A673 (cell line): Measurements from ENCODE around the gene PIP4K2A. TPM values are rescaled to one million over a fixed set of nuclear protein-coding genes. Genes with fewer than 3 reads are reported as not detected.

Source experiments
- BruUV-seq: library from RNA; stranded (reverse); fragments of 400-500 nt; replicated peaks from 2 replicates; lab custom pipeline; 2021; lab: Mats Ljungman, UMichigan
- CTCF ChIA-PET: fragments of 300-600 bp; sonication (Branson Sonifier 250); formaldehyde crosslinking; loops from one replicate; lab custom pipeline; 2022; ENCODE audit warnings: antibody characterized with exemption; lab: Charles Lee
- POLR2A ChIA-PET: fragments of 300-600 bp; sonication (Branson Sonifier 250); formaldehyde crosslinking; loops from one replicate; lab custom pipeline; 2022; ENCODE audit warnings: antibody characterized with exemption; ENCODE audit not compliant: low non-redundant PET; lab: Charles Lee
- DNase-seq: peaks from one replicate; pipeline ENCODE4 v3.0.0-alpha.2; 2015; ENCODE audit warnings: low spot score
- H3K27ac ChIP-seq: fragments of 200-600 bp; sonication (generic); 2 replicates; pipeline ENCODE4 v1.5.1; 2016; ENCODE audit warnings: mixed run types, low read depth, mild to moderate bottlenecking, mixed read lengths, antibody characterized with exemption, low read length; ENCODE audit not compliant: poor library complexity, severe bottlenecking
- H3K27me3 ChIP-seq: fragments of 200-600 bp; sonication (generic); replicated peaks from 2 replicates; pipeline ENCODE4 v1.6.1; 2017; ENCODE audit warnings: mixed run types, low read depth, mild to moderate bottlenecking, mixed read lengths, antibody characterized with exemption, low read length; ENCODE audit not compliant: insufficient read depth, poor library complexity
- H3K36me3 ChIP-seq: fragments of 200-600 bp; sonication (generic); 2 replicates; pipeline ENCODE4 v1.6.1; 2016; ENCODE audit warnings: mixed run types, mild to moderate bottlenecking, mixed read lengths, antibody characterized with exemption, low read length; ENCODE audit not compliant: insufficient read depth, poor library complexity, severe bottlenecking
- H3K4me1 ChIP-seq: fragments of 200-600 bp; sonication (generic); 2 replicates; pipeline ENCODE4 v1.6.1; 2017; ENCODE audit warnings: mixed run types, mild to moderate bottlenecking, mixed read lengths, antibody characterized with exemption, low read length; ENCODE audit not compliant: insufficient read depth, poor library complexity, severe bottlenecking
- H3K4me3 ChIP-seq: fragments of 200-600 bp; sonication (generic); 2 replicates; pipeline ENCODE4 v1.5.1; 2016; ENCODE audit warnings: low read depth, mixed run types, mild to moderate bottlenecking, mixed read lengths, low read length; ENCODE audit not compliant: poor library complexity, severe bottlenecking
- H3K9me3 ChIP-seq: fragments of 200-600 bp; sonication (generic); 2 replicates; pipeline ENCODE4 v1.6.1; 2016; ENCODE audit warnings: mixed run types, low read depth, mild to moderate bottlenecking, mixed read lengths, antibody characterized with exemption, low read length; ENCODE audit not compliant: poor library complexity, severe bottlenecking
- EZH2 ChIP-seq: fragments of 200-600 bp; sonication (generic); IDR thresholded peaks from 2 replicates; pipeline ENCODE4 v1.6.1; 2017; ENCODE audit warnings: borderline replicate concordance, low read depth, mild to moderate bottlenecking, mixed read lengths, antibody characterized with exemption, low read length; ENCODE audit not compliant: poor library complexity, severe bottlenecking
- intact Hi-C: fragments of 100-400 bp; cut with micrococcal nuclease; formaldehyde crosslinking; loops from one replicate; pipeline ENCODE4 v1.10.0; 2022; ENCODE audit not compliant: unreplicated experiment
- total RNA-seq: library from RNA; stranded (reverse); gene quantifications from 2 replicates; pipeline ENCODE4 v1.2.3, GENCODE V29; 2021
- TF ChIP-seq, protein P1 (sequence below): fragments of 300-800, 200-600 bp; sonication (generic); conservative IDR thresholded peaks from 2 replicates; pipeline ENCODE4 v1.5.1; 2017; ENCODE audit warnings: low read depth, mild to moderate bottlenecking, antibody characterized with exemption, low read length, moderate library complexity, mixed read lengths

PIP4K2A gene
- total RNA-seq, 1 experiment from 2014 or later: 19.8 TPM

DNA sequence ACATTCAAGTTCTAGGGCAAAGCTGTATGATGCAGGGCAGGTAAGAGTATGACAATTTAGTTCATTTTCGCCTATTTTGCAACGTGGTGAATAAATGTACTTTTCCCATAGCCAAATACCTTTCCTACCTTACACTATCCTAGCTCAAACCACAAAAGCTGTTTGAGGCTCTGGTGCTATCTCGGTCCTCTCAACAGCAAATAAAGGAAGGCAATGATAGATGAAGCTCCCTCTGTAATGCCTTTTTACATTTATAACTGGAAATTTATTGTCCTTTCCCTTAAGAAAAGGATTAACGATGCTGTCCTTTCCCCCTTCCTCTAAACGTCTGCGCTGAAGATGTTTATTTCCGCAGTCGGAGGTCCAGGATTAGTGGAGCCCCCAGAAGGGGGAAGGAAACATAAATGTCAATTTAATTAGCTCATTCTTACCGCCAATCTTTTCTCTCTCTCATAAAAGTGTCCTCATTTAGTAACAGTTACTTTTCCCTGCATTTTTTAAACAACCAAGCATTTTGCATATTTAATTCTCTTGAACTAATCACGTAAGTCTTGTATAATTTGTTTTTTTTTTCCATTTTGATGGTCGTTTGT, 114.6 kb downstream of the PIP4K2A start:
- ChIA-PET POLR2A (interaction anchor here (1.1 kb wide), 1 partner anchor 17 kb away, joined by 5 read pairs; no protein-coding TSS in a partner anchor), CTCF (interaction anchor here (0.6 to 1.0 kb wide), 2 partner anchors 10 to 1103 kb away, joined by 3 to 8 read pairs; no protein-coding TSS in a partner anchor)
- TF ChIP-seq, protein P1, sequence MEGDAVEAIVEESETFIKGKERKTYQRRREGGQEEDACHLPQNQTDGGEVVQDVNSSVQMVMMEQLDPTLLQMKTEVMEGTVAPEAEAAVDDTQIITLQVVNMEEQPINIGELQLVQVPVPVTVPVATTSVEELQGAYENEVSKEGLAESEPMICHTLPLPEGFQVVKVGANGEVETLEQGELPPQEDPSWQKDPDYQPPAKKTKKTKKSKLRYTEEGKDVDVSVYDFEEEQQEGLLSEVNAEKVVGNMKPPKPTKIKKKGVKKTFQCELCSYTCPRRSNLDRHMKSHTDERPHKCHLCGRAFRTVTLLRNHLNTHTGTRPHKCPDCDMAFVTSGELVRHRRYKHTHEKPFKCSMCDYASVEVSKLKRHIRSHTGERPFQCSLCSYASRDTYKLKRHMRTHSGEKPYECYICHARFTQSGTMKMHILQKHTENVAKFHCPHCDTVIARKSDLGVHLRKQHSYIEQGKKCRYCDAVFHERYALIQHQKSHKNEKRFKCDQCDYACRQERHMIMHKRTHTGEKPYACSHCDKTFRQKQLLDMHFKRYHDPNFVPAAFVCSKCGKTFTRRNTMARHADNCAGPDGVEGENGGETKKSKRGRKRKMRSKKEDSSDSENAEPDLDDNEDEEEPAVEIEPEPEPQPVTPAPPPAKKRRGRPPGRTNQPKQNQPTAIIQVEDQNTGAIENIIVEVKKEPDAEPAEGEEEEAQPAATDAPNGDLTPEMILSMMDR: no peak
- TF ChIP-seq EZH2: no peak
- no TSS peak for BruUV-seq
- no peaks in the 10 kb centered on the region for H3K27me3 ChIP-seq
- H3K9me3 ChIP-seq: no peaks in the 10 kb centered on the region
- peak overlapping the region; percentile 6 for H3K4me3 ChIP-seq
- intact Hi-C loops: loop anchor here (2.0 to 10.0 kb wide), 3 partner anchors 17 to 345 kb away; no protein-coding TSS in a partner anchor
- peaks cover 59% of the 10 kb centered on the region for H3K4me1 ChIP-seq
- peak; percentile 95 for DNase-seq
- H3K27ac ChIP-seq: no peak overlapping the region
- H3K36me3 ChIP-seq: no peaks in the 10 kb centered on the region

DNA sequence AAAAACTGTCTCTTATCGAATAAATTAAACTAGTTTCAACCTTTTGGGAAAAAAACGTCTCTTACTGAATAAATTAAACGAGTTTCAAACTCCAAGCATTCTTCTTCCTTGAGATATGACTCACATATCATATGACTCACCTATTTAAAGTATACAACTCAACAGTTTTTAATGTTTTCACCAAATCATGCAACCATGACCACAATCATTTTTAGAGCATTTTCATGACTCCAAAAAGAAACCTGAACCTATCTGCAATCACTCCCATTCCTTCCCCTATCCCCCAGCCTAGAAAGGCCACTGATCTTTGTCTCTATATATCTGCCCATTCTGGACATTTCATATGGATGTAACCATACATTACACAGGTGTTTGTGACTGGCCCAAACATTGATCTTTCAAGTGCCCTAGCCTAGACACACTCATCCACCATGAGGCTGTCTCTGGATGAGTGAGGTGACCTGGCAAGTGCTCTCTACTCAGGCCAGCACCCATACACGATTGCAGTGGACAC, 115.3 kb downstream of the PIP4K2A start:
- ChIA-PET POLR2A (interaction anchor here (1.1 kb wide), 1 partner anchor 17 kb away, joined by 5 read pairs; no protein-coding TSS in a partner anchor), CTCF (interaction anchor here (1.0 kb wide), 1 partner anchor 9 kb away, joined by 3 read pairs; no protein-coding TSS in a partner anchor)
- intact Hi-C loops: loop anchor here (10.0 kb wide), 2 partner anchors 316 to 344 kb away; no protein-coding TSS in a partner anchor
- Histone ChIP-seq H3K36me3 (no peaks in the 10 kb centered on the region), H3K9me3 (no peaks in the 10 kb centered on the region), H3K27ac (no peak overlapping the region), H3K4me3 (peak overlapping the region; percentile 6), H3K4me1 (peaks cover 54% of the 10 kb centered on the region), H3K27me3 (no peaks in the 10 kb centered on the region)
- peak; percentile 55 for DNase-seq
- TF ChIP-seq, protein P1: no peak
- no peak for TF ChIP-seq EZH2
- no TSS peak for BruUV-seq

DNA sequence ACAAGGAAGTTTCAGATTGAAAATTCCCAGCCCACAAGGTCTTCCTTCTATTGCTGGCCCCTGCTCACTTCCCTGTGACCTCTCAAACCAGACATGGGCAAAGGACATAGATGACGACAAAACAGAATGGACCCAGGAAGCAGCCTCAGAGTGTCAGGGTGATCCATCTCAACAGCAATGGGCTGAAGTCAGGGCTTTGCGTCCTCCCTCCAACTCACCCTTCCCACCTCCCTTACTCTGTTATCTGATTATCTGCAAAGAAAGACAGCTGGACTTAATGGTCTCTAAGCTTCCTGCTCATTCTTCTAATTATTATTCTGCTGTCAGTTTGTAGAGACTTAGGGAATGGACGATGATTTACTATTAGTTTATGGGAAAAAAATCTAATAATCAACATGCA, 115.9 kb downstream of the PIP4K2A start:
- intact Hi-C loops: loop anchor here (10.0 kb wide), 2 partner anchors 316 to 344 kb away; no protein-coding TSS in a partner anchor
- no peak overlapping the region for H3K4me3 ChIP-seq
- POLR2A ChIA-PET: no interaction called here
- H3K27ac ChIP-seq: no peak overlapping the region
- H3K9me3 ChIP-seq: no peaks in the 10 kb centered on the region
- H3K36me3 ChIP-seq: no peaks in the 10 kb centered on the region
- no peak for TF ChIP-seq EZH2
- TF ChIP-seq, protein P1: no peak
- peak; percentile 77 for DNase-seq
- H3K27me3 ChIP-seq: no peaks in the 10 kb centered on the region
- BruUV-seq: no TSS peak
- CTCF ChIA-PET: no interaction called here
- H3K4me1 ChIP-seq: peaks cover 59% of the 10 kb centered on the region
